ENCODE data around the gene SEL1L2.

Gene SEL1L2

GRCh38 chr20:13878566-13878965 is 111.8 kb downstream of the SEL1L2 start:
- no peak overlapping the region for H3K4me3 ChIP-seq (ENCODE audit: low read depth, low read length)

DNA sequence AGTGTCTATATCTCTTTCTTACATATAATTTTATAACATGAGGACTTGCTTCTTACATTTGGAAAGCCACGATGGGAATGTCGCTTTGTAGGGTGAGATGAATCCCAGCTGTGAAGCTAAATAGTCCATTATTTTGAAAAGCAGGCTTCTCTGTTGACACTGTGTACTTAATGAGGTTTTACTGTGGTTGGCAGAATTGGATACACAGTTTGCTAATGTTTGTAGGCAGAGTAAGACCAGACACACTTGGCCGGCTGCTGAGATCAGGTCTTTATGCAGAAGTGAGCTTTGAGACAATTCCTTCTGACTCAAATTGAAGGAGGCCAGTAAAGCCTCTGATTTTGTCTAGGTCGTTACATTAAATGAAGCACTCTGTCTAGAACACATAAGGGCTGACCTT is 112.6 kb downstream of the SEL1L2 start:
- peaks cover 27% of the 10 kb centered on the region for H3K4me1 ChIP-seq (ENCODE audit: control insufficient read depth, insufficient read depth, low read length)
- H3K4me3 ChIP-seq (ENCODE audit: low read depth, low read length): no peak overlapping the region
- H3K27me3 ChIP-seq (ENCODE audit: control insufficient read depth, insufficient read depth, low read length): no peaks in the 10 kb centered on the region
- H3K9me3 ChIP-seq (ENCODE audit: control insufficient read depth, insufficient read depth, low read length): no peaks in the 10 kb centered on the region
- no peaks in the 10 kb centered on the region for H3K36me3 ChIP-seq (ENCODE audit: control insufficient read depth, insufficient read depth, low read length)
- H3K9ac ChIP-seq (ENCODE audit: low read depth, low read length): no peak overlapping the region

More at GRCh38 chr20:13878566-13878965, 111.8 kb downstream of the SEL1L2 start:
- peaks cover 25% of the 10 kb centered on the region for H3K4me1 ChIP-seq (ENCODE audit: control insufficient read depth, insufficient read depth, low read length)
- H3K9me3 ChIP-seq (ENCODE audit: control insufficient read depth, insufficient read depth, low read length): no peaks in the 10 kb centered on the region
- H3K27me3 ChIP-seq (ENCODE audit: control insufficient read depth, insufficient read depth, low read length): no peaks in the 10 kb centered on the region
- no peak overlapping the region for H3K9ac ChIP-seq (ENCODE audit: low read depth, low read length)
- H3K36me3 ChIP-seq (ENCODE audit: control insufficient read depth, insufficient read depth, low read length): no peaks in the 10 kb centered on the region

- Histone ChIP-seq H3K27me3 (ENCODE audit: control insufficient read depth, insufficient read depth, low read length) (no peaks in the 10 kb centered on the region), H3K4me3 (ENCODE audit: low read depth, low read length) (peak overlapping the region; percentile 9), H3K36me3 (ENCODE audit: control insufficient read depth, insufficient read depth, low read length) (no peaks in the 10 kb centered on the region)
Observed at GRCh38 chr20:13875265-13875811, 115.1 kb downstream of the SEL1L2 start.

DNA sequence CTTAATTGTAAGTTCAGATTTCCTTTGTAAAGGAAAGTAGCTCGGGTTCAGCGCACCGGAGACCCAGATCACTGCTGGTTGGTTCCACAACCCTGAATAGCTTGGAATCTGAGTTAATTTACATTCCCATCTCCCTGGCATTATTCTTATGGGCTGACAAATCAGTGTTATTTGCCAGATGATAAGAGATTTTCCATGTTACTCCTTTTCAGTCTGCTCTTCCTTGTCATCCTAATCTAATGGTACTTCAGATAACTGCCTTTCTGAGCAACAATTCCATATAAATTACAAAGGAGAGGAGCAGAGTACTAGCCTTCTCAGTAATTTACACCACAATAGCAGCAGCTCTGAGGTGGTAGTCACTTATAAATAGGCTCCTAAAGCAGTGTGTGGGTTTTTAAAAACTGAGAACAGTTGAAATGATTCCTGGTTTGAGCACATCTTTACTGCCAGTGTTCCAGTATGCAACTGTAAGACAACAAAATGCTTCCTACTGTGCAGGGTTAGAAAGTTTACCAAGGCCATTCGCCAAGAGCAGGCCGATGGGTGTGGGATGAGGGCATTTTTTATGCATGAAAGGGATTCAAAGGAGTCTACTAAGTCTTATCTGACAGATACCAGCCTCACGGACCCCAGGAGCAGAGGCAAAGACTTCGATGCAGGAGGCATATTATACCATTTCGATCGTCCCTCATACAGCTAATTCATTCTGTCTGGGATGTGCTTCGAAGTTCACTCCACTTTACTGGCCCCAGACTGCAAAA is 115.8 kb downstream of the SEL1L2 start:
- peak overlapping the region; percentile 9 for H3K4me3 ChIP-seq (ENCODE audit: low read depth, low read length)
- no peaks in the 10 kb centered on the region for H3K9me3 ChIP-seq (ENCODE audit: control insufficient read depth, insufficient read depth, low read length)
- H3K27me3 ChIP-seq (ENCODE audit: control insufficient read depth, insufficient read depth, low read length): no peaks in the 10 kb centered on the region
- H3K4me1 ChIP-seq (ENCODE audit: control insufficient read depth, insufficient read depth, low read length): peaks cover 27% of the 10 kb centered on the region
- no peak overlapping the region for H3K9ac ChIP-seq (ENCODE audit: low read depth, low read length)
- H3K36me3 ChIP-seq (ENCODE audit: control insufficient read depth, insufficient read depth, low read length): no peaks in the 10 kb centered on the region

More at GRCh38 chr20:13875265-13875811, 115.1 kb downstream of the SEL1L2 start:
- no peak overlapping the region for H3K9ac ChIP-seq (ENCODE audit: low read depth, low read length)
- no peaks in the 10 kb centered on the region for H3K9me3 ChIP-seq (ENCODE audit: control insufficient read depth, insufficient read depth, low read length)
- H3K4me1 ChIP-seq (ENCODE audit: control insufficient read depth, insufficient read depth, low read length): peaks cover 27% of the 10 kb centered on the region

DNA sequence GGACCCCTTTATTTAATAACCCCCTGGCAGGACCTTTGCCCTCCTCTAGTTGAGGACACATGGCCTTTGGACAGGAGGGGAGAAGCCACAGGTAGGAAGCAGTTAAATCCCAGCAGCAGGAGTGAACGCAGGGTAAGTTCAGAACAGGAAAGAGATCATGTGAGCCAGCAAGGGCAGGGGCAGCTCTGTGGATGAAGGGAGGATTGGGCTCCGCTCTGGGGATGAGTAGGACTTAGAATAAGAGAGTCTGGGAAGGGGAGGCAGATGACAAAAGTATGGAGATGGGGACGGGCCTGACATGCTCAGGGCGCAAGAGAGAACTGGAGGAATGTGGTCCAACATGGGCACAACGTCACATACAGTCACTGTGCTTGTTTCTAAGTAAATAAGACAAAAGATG is 116.6 kb downstream of the SEL1L2 start:
- no peaks in the 10 kb centered on the region for H3K36me3 ChIP-seq (ENCODE audit: control insufficient read depth, insufficient read depth, low read length)
- H3K9ac ChIP-seq (ENCODE audit: low read depth, low read length): no peak overlapping the region
- H3K9me3 ChIP-seq (ENCODE audit: control insufficient read depth, insufficient read depth, low read length): no peaks in the 10 kb centered on the region
- H3K4me3 ChIP-seq (ENCODE audit: low read depth, low read length): no peak overlapping the region
- no peaks in the 10 kb centered on the region for H3K27me3 ChIP-seq (ENCODE audit: control insufficient read depth, insufficient read depth, low read length)
- H3K4me1 ChIP-seq (ENCODE audit: control insufficient read depth, insufficient read depth, low read length): peaks cover 27% of the 10 kb centered on the region

GRCh38 chr20:13870170-13870748 is 120.2 kb downstream of the SEL1L2 start:
- H3K4me1 ChIP-seq (ENCODE audit: control insufficient read depth, insufficient read depth, low read length): peaks cover 17% of the 10 kb centered on the region
- no peaks in the 10 kb centered on the region for H3K36me3 ChIP-seq (ENCODE audit: control insufficient read depth, insufficient read depth, low read length)
- no peak overlapping the region for H3K9ac ChIP-seq (ENCODE audit: low read depth, low read length)
- H3K27me3 ChIP-seq (ENCODE audit: control insufficient read depth, insufficient read depth, low read length): no peaks in the 10 kb centered on the region
- H3K9me3 ChIP-seq (ENCODE audit: control insufficient read depth, insufficient read depth, low read length): no peaks in the 10 kb centered on the region
- H3K4me3 ChIP-seq (ENCODE audit: low read depth, low read length): no peak overlapping the region

GRCh38 chr20:13868331-13868730 is 122.1 kb downstream of the SEL1L2 start:
- H3K4me1 ChIP-seq (ENCODE audit: control insufficient read depth, insufficient read depth, low read length): peaks cover 4% of the 10 kb centered on the region
- H3K27me3 ChIP-seq (ENCODE audit: control insufficient read depth, insufficient read depth, low read length): no peaks in the 10 kb centered on the region
- H3K36me3 ChIP-seq (ENCODE audit: control insufficient read depth, insufficient read depth, low read length): no peaks in the 10 kb centered on the region
- H3K9me3 ChIP-seq (ENCODE audit: control insufficient read depth, insufficient read depth, low read length): no peaks in the 10 kb centered on the region
- no peak overlapping the region for H3K4me3 ChIP-seq (ENCODE audit: low read depth, low read length)
- no peak overlapping the region for H3K9ac ChIP-seq (ENCODE audit: low read depth, low read length)

DNA sequence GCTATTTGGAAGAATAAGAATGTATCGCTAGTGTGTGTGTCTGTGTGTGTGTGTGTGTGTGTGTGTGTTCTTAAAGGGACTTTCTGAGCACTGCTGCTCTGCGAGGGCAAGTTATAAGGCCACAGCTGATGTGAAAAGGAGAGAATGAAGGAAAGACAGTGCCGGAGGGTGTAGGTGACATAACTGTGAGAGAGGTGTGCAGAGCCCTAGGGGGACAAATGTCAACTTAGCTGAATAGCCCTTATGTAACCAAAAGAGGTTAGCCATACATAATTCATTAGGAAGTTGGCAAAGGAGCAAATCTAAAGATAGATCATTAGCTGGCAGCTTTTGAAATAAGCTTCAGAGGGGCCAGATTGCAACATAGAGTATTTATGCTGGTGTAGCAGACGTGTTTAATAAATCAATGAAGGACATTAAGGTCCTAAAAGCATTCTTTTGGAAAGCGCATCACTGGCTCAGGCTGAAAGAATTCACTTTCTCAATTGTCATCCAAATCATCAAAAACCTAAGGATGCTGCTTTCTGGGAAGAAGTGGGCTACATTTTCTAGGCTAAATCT is 124.5 kb downstream of the SEL1L2 start:
- H3K36me3 ChIP-seq (ENCODE audit: control insufficient read depth, insufficient read depth, low read length): no peaks in the 10 kb centered on the region
- H3K4me3 ChIP-seq (ENCODE audit: low read depth, low read length): no peak overlapping the region
- H3K9ac ChIP-seq (ENCODE audit: low read depth, low read length): no peak overlapping the region
- no peaks in the 10 kb centered on the region for H3K27me3 ChIP-seq (ENCODE audit: control insufficient read depth, insufficient read depth, low read length)
- peaks cover 4% of the 10 kb centered on the region for H3K4me1 ChIP-seq (ENCODE audit: control insufficient read depth, insufficient read depth, low read length)
- H3K9me3 ChIP-seq (ENCODE audit: control insufficient read depth, insufficient read depth, low read length): no peaks in the 10 kb centered on the region

- H3K4me1 ChIP-seq (ENCODE audit: control insufficient read depth, insufficient read depth, low read length): peaks cover 4% of the 10 kb centered on the region
- H3K9ac ChIP-seq (ENCODE audit: low read depth, low read length): no peak overlapping the region
- no peaks in the 10 kb centered on the region for H3K27me3 ChIP-seq (ENCODE audit: control insufficient read depth, insufficient read depth, low read length)
- no peaks in the 10 kb centered on the region for H3K9me3 ChIP-seq (ENCODE audit: control insufficient read depth, insufficient read depth, low read length)
- no peak overlapping the region for H3K4me3 ChIP-seq (ENCODE audit: low read depth, low read length)
- no peaks in the 10 kb centered on the region for H3K36me3 ChIP-seq (ENCODE audit: control insufficient read depth, insufficient read depth, low read length)
Observed at GRCh38 chr20:13865156-13865555, 125.3 kb downstream of the SEL1L2 start.

GRCh38 chr20:13863244-13863643 is 127.2 kb downstream of the SEL1L2 start:
- H3K4me3 ChIP-seq (ENCODE audit: low read depth, low read length): no peak overlapping the region
- H3K36me3 ChIP-seq (ENCODE audit: control insufficient read depth, insufficient read depth, low read length): no peaks in the 10 kb centered on the region
- H3K27me3 ChIP-seq (ENCODE audit: control insufficient read depth, insufficient read depth, low read length): no peaks in the 10 kb centered on the region
- H3K9me3 ChIP-seq (ENCODE audit: control insufficient read depth, insufficient read depth, low read length): no peaks in the 10 kb centered on the region
- no peak overlapping the region for H3K9ac ChIP-seq (ENCODE audit: low read depth, low read length)
- H3K4me1 ChIP-seq (ENCODE audit: control insufficient read depth, insufficient read depth, low read length): peaks cover 4% of the 10 kb centered on the region

DNA sequence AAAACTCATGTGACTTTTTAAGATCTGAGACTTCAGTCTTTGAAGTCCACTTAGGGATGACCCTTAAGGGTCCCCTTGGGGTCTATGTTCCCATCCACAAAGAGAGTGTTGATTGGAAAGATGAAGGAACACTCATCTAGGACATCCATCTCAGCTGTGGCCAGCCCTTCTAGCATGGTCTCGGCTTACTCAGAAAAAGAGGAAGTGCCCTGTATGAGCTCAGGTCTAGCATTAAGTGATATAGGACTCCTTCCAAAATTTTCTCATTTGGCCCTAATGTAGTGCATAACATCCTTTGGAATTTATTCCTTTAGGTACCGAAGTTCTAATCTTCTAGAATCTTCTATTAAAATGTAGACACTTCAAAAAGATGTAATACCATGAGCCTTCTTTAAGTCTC is 128.2 kb downstream of the SEL1L2 start:
- no peaks in the 10 kb centered on the region for H3K27me3 ChIP-seq (ENCODE audit: control insufficient read depth, insufficient read depth, low read length)
- H3K4me3 ChIP-seq (ENCODE audit: low read depth, low read length): no peak overlapping the region

DNA sequence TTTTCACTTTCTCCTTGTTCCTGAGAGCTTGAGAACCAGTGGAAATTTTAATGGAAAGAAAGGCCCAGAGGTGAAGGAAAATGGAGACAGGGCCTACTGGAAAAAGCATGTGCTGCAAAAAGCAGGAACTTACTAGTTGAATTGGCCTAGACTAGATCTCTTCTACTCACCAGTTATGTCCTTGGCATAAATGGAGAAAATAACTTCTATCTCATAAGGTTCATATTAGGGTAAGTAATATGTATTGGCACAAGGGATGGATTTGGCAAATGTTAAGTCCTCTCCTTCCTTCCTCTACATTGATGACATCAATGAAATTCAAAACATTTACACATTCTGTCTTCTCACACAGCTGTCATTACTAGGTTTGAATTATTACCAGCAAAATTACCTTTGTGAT is 131.5 kb downstream of the SEL1L2 start:
- H3K9ac ChIP-seq (ENCODE audit: low read depth, low read length): no peak overlapping the region
- no peak overlapping the region for H3K4me3 ChIP-seq (ENCODE audit: low read depth, low read length)
- H3K9me3 ChIP-seq (ENCODE audit: control insufficient read depth, insufficient read depth, low read length): no peaks in the 10 kb centered on the region
- H3K4me1 ChIP-seq (ENCODE audit: control insufficient read depth, insufficient read depth, low read length): no peaks in the 10 kb centered on the region
- H3K36me3 ChIP-seq (ENCODE audit: control insufficient read depth, insufficient read depth, low read length): no peaks in the 10 kb centered on the region
- no peaks in the 10 kb centered on the region for H3K27me3 ChIP-seq (ENCODE audit: control insufficient read depth, insufficient read depth, low read length)

More for the DNA sequence above, 128.2 kb downstream of the SEL1L2 start:
- Histone ChIP-seq H3K9me3 (ENCODE audit: control insufficient read depth, insufficient read depth, low read length) (no peaks in the 10 kb centered on the region), H3K9ac (ENCODE audit: low read depth, low read length) (no peak overlapping the region), H3K36me3 (ENCODE audit: control insufficient read depth, insufficient read depth, low read length) (no peaks in the 10 kb centered on the region), H3K4me1 (ENCODE audit: control insufficient read depth, insufficient read depth, low read length) (peaks cover 4% of the 10 kb centered on the region)
